ENCODE measurements around the gene CDCP2. TPM values are rescaled to one million over a fixed set of nuclear protein-coding genes. Genes with fewer than 3 reads are reported as not detected.

Gene CDCP2
- total RNA-seq, 1 experiment from 2014 or later = not detected

DNA sequence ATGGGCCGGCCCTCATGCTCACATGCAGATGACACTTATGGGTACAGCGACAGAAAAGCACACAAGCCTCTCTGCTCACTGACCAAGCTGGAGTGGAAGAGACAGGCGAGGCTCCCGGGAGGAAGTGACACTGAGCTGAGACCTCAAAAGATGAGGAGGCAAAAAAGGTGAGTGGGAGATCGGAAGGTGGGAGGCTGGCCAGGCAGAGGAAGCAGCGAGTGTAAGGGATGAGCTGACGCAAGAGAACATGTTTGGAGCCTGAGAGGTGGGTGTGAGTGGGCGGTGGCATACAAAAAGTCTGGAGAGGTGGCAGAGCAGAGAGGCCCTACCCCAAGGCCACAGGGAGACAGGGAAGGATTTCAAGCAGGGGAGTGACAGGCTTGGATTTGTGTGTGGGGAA is 18.2 kb upstream of the CDCP2 start (continued):
- TF ChIP-seq, protein P1, sequence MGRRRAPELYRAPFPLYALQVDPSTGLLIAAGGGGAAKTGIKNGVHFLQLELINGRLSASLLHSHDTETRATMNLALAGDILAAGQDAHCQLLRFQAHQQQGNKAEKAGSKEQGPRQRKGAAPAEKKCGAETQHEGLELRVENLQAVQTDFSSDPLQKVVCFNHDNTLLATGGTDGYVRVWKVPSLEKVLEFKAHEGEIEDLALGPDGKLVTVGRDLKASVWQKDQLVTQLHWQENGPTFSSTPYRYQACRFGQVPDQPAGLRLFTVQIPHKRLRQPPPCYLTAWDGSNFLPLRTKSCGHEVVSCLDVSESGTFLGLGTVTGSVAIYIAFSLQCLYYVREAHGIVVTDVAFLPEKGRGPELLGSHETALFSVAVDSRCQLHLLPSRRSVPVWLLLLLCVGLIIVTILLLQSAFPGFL (CRISPR knock-in tag; IDR thresholded peaks at IDR 0.05; ENCODE audit: borderline replicate concordance) = no peak
- TF ChIP-seq ZNF425 (CRISPR knock-in tag; conservative IDR thresholded peaks at IDR 0.05) (no peak), MLX (CRISPR knock-in tag; IDR thresholded peaks at IDR 0.05) (no peak), ATF3 (CRISPR knock-in tag; conservative IDR thresholded peaks at IDR 0.05) (no peak), MXD4 (CRISPR knock-in tag; IDR thresholded peaks at IDR 0.05; ENCODE audit: borderline replicate concordance) (no peak), RELA (CRISPR knock-in tag; IDR thresholded peaks at IDR 0.05; ENCODE audit: borderline replicate concordance) (no peak), GABPB1 (CRISPR knock-in tag; IDR thresholded peaks at IDR 0.05) (no peak)
- TF ChIP-seq, protein P2, sequence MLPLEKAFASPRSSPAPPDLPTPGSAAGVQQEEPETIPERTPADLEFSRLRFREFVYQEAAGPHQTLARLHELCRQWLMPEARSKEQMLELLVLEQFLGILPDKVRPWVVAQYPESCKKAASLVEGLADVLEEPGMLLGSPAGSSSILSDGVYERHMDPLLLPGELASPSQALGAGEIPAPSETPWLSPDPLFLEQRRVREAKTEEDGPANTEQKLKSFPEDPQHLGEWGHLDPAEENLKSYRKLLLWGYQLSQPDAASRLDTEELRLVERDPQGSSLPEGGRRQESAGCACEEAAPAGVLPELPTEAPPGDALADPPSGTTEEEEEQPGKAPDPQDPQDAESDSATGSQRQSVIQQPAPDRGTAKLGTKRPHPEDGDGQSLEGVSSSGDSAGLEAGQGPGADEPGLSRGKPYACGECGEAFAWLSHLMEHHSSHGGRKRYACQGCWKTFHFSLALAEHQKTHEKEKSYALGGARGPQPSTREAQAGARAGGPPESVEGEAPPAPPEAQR (CRISPR knock-in tag; IDR thresholded peaks at IDR 0.05) = no peak
- TF ChIP-seq, protein P3, sequence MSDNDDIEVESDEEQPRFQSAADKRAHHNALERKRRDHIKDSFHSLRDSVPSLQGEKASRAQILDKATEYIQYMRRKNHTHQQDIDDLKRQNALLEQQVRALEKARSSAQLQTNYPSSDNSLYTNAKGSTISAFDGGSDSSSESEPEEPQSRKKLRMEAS (CRISPR knock-in tag; IDR thresholded peaks at IDR 0.05) = no peak

- DNase-seq (ENCODE audit: low spot score) (no peak), ATAC-seq (no peak)
- no peak overlapping the region for H3K4me3 Mint-ChIP-seq
- no peaks in the 10 kb centered on the region for H3K36me3 Mint-ChIP-seq
- CTCF ChIA-PET = interaction anchor here (1.9 kb wide), 1 partner anchor 13 kb away, joined by 7 read pairs; no protein-coding TSS in a partner anchor
- peaks cover 3% of the 10 kb centered on the region; the same call in 1 of the 2 replicates for H3K27me3 Mint-ChIP-seq (ENCODE audit: low read depth)
- H3K4me1 Mint-ChIP-seq = no peaks in the 10 kb centered on the region
- H3K9me3 Mint-ChIP-seq = no peaks in the 10 kb centered on the region
- no peak for TF ChIP-seq CREM (CRISPR knock-in tag; IDR thresholded peaks at IDR 0.05)
- TF ChIP-seq, protein P2 (CRISPR knock-in tag; IDR thresholded peaks at IDR 0.05) = no peak
- TF ChIP-seq RELA (CRISPR knock-in tag; IDR thresholded peaks at IDR 0.05; ENCODE audit: borderline replicate concordance) = no peak
- TF ChIP-seq ERG (CRISPR knock-in tag; IDR thresholded peaks at IDR 0.05) = no peak
- no peak for TF ChIP-seq NR1H2 (CRISPR knock-in tag; IDR thresholded peaks at IDR 0.05)
- TF ChIP-seq, protein P4, sequence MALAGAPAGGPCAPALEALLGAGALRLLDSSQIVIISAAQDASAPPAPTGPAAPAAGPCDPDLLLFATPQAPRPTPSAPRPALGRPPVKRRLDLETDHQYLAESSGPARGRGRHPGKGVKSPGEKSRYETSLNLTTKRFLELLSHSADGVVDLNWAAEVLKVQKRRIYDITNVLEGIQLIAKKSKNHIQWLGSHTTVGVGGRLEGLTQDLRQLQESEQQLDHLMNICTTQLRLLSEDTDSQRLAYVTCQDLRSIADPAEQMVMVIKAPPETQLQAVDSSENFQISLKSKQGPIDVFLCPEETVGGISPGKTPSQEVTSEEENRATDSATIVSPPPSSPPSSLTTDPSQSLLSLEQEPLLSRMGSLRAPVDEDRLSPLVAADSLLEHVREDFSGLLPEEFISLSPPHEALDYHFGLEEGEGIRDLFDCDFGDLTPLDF (CRISPR knock-in tag; IDR thresholded peaks at IDR 0.05) = no peak
- no peak for TF ChIP-seq ZMAT4 (CRISPR knock-in tag; IDR thresholded peaks at IDR 0.05)
- no peak for TF ChIP-seq ZNF425 (CRISPR knock-in tag; conservative IDR thresholded peaks at IDR 0.05)
- no peak overlapping the region for H3K27ac Mint-ChIP-seq
- POLR2A ChIA-PET = no interaction called here
Measured at GRCh38 chr1:54169068-54169467, 16.3 kb upstream of the CDCP2 start.

Measured in WTC11 (cell line).